Measurements from ENCODE around the gene FLOT1.
A peak's percentile ranks its signal among the peaks of the same experiment; 100 is the strongest.

The FLOT1 gene

GRCh38 chr6:30742316-30743098 is at the start of gene FLOT1 (continued):
- TF ChIP-seq, protein P1, sequence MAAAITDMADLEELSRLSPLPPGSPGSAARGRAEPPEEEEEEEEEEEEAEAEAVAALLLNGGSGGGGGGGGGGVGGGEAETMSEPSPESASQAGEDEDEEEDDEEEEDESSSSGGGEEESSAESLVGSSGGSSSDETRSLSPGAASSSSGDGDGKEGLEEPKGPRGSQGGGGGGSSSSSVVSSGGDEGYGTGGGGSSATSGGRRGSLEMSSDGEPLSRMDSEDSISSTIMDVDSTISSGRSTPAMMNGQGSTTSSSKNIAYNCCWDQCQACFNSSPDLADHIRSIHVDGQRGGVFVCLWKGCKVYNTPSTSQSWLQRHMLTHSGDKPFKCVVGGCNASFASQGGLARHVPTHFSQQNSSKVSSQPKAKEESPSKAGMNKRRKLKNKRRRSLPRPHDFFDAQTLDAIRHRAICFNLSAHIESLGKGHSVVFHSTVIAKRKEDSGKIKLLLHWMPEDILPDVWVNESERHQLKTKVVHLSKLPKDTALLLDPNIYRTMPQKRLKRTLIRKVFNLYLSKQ (tag by site-specific recombination; IDR thresholded peaks at IDR 0.05; ENCODE audit: borderline replicate concordance) = no peak
- TF ChIP-seq ZFP69B (tag by site-specific recombination; IDR thresholded peaks at IDR 0.05) = no peak; the same call in 1 of the 2 replicates
- TF ChIP-seq, protein P2, sequence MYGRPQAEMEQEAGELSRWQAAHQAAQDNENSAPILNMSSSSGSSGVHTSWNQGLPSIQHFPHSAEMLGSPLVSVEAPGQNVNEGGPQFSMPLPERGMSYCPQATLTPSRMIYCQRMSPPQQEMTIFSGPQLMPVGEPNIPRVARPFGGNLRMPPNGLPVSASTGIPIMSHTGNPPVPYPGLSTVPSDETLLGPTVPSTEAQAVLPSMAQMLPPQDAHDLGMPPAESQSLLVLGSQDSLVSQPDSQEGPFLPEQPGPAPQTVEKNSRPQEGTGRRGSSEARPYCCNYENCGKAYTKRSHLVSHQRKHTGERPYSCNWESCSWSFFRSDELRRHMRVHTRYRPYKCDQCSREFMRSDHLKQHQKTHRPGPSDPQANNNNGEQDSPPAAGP (tag by site-specific recombination; IDR thresholded peaks at IDR 0.05) = peak; percentile 57; the same call in 1 of the 2 replicates
- peak; percentile 61 for TF ChIP-seq ZNF692 (tag by site-specific recombination; IDR thresholded peaks at IDR 0.05)
- TF ChIP-seq ZNF747 (tag by site-specific recombination; IDR thresholded peaks at IDR 0.05) = no peak
- no peak for TF ChIP-seq ZNF174 (tag by site-specific recombination; IDR thresholded peaks at IDR 0.05)
- TF ChIP-seq ZNF624 (tag by site-specific recombination; IDR thresholded peaks at IDR 0.05) = no peak
- TF ChIP-seq ZNF175 (tag by site-specific recombination; IDR thresholded peaks at IDR 0.05) = no peak
- TF ChIP-seq, protein P3, sequence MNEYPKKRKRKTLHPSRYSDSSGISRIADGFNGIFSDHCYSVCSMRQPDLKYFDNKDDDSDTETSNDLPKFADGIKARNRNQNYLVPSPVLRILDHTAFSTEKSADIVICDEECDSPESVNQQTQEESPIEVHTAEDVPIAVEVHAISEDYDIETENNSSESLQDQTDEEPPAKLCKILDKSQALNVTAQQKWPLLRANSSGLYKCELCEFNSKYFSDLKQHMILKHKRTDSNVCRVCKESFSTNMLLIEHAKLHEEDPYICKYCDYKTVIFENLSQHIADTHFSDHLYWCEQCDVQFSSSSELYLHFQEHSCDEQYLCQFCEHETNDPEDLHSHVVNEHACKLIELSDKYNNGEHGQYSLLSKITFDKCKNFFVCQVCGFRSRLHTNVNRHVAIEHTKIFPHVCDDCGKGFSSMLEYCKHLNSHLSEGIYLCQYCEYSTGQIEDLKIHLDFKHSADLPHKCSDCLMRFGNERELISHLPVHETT (tag by site-specific recombination; IDR thresholded peaks at IDR 0.05) = peak; percentile 38; the same call in 1 of the 2 replicates
- TF ChIP-seq ZNF791 (tag by site-specific recombination; IDR thresholded peaks at IDR 0.05) = no peak
- peak; percentile 63 for TF ChIP-seq GLIS1 (tag by site-specific recombination; IDR thresholded peaks at IDR 0.05)
- TF ChIP-seq, protein P4, sequence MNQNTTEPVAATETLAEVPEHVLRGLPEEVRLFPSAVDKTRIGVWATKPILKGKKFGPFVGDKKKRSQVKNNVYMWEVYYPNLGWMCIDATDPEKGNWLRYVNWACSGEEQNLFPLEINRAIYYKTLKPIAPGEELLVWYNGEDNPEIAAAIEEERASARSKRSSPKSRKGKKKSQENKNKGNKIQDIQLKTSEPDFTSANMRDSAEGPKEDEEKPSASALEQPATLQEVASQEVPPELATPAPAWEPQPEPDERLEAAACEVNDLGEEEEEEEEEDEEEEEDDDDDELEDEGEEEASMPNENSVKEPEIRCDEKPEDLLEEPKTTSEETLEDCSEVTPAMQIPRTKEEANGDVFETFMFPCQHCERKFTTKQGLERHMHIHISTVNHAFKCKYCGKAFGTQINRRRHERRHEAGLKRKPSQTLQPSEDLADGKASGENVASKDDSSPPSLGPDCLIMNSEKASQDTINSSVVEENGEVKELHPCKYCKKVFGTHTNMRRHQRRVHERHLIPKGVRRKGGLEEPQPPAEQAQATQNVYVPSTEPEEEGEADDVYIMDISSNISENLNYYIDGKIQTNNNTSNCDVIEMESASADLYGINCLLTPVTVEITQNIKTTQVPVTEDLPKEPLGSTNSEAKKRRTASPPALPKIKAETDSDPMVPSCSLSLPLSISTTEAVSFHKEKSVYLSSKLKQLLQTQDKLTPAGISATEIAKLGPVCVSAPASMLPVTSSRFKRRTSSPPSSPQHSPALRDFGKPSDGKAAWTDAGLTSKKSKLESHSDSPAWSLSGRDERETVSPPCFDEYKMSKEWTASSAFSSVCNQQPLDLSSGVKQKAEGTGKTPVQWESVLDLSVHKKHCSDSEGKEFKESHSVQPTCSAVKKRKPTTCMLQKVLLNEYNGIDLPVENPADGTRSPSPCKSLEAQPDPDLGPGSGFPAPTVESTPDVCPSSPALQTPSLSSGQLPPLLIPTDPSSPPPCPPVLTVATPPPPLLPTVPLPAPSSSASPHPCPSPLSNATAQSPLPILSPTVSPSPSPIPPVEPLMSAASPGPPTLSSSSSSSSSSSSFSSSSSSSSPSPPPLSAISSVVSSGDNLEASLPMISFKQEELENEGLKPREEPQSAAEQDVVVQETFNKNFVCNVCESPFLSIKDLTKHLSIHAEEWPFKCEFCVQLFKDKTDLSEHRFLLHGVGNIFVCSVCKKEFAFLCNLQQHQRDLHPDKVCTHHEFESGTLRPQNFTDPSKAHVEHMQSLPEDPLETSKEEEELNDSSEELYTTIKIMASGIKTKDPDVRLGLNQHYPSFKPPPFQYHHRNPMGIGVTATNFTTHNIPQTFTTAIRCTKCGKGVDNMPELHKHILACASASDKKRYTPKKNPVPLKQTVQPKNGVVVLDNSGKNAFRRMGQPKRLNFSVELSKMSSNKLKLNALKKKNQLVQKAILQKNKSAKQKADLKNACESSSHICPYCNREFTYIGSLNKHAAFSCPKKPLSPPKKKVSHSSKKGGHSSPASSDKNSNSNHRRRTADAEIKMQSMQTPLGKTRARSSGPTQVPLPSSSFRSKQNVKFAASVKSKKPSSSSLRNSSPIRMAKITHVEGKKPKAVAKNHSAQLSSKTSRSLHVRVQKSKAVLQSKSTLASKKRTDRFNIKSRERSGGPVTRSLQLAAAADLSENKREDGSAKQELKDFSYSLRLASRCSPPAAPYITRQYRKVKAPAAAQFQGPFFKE (tag by site-specific recombination; IDR thresholded peaks at IDR 0.05; ENCODE audit: borderline replicate concordance) = no peak
- 0 out of 2 replicates have a peak, but pooled peaks have one; percentile 41 for TF ChIP-seq BCL11B (tag by site-specific recombination; IDR thresholded peaks at IDR 0.05; ENCODE audit: low read depth)
- TF ChIP-seq ZNF488 (tag by site-specific recombination; IDR thresholded peaks at IDR 0.05) = no peak
- no peak for TF ChIP-seq ZNF548 (tag by site-specific recombination; IDR thresholded peaks at IDR 0.05)
- TF ChIP-seq, protein P5, sequence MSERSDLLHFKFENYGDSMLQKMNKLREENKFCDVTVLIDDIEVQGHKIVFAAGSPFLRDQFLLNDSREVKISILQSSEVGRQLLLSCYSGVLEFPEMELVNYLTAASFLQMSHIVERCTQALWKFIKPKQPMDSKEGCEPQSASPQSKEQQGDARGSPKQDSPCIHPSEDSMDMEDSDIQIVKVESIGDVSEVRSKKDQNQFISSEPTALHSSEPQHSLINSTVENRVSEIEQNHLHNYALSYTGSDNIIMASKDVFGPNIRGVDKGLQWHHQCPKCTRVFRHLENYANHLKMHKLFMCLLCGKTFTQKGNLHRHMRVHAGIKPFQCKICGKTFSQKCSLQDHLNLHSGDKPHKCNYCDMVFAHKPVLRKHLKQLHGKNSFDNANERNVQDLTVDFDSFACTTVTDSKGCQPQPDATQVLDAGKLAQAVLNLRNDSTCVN (tag by site-specific recombination; optimal IDR thresholded peaks at IDR 0.05) = peak; percentile 70
- TF ChIP-seq ZNF580 (tag by site-specific recombination; IDR thresholded peaks at IDR 0.05) = peak; percentile 49; the same call in 1 of the 2 replicates
- TF ChIP-seq HOXD13 (CRISPR knock-in tag; IDR thresholded peaks at IDR 0.05; ENCODE audit: borderline replicate concordance) = no peak; the same call in 1 of the 2 replicates
- TF ChIP-seq ZNF24 (tag by site-specific recombination; IDR thresholded peaks at IDR 0.05) = 0 out of 2 replicates have a peak, but pooled peaks have one; percentile 30
- peak; percentile 96 for TF ChIP-seq SP7 (tag by site-specific recombination; IDR thresholded peaks at IDR 0.05)
- no peak; the same call in 1 of the 2 replicates for TF ChIP-seq PBX3 (CRISPR knock-in tag; IDR thresholded peaks at IDR 0.05)
- TF ChIP-seq ZNF423 (tag by site-specific recombination; IDR thresholded peaks at IDR 0.05) = peak; percentile 86
